GM23338 (cell line): ENCODE data around the gene LIAS. TPM values are rescaled to one million over a fixed set of nuclear protein-coding genes. Genes with fewer than 3 reads are reported as not detected.

ENCODE experiments used
- ATAC-seq: fragments of 200-7000 bp; cut with Tn5 transposase; 3 replicates; pipeline ENCODE4 v1.9.1; 2020
- DNase-seq: peaks from one replicate; pipeline ENCODE4 v3.0.0-alpha.2; 2015; ENCODE audit warnings: low spot score
- H2AFZ ChIP-seq: fragments of 200-600 bp; sonication (generic); 2 replicates; pipeline ENCODE4 v1.8.0; 2016; ENCODE audit warnings: antibody characterized with exemption, mild to moderate bottlenecking, moderate library complexity
- H3F3A ChIP-seq: fragments of 200-600 bp; sonication (generic); replicated peaks from 2 replicates; pipeline ENCODE4 v1.8.0; 2017; ENCODE audit warnings: antibody characterized with exemption, mixed run types, low read depth
- H3K27ac ChIP-seq: fragments of 200-600 bp; sonication (generic); 2 replicates; pipeline ENCODE4 v1.6.1; 2016; ENCODE audit warnings: low read depth
- H3K27me3 ChIP-seq: fragments of 200-600 bp; sonication (generic); 2 replicates; pipeline ENCODE4 v1.8.0; 2016; ENCODE audit warnings: mild to moderate bottlenecking, mixed run types, moderate library complexity; ENCODE audit not compliant: insufficient read depth
- H3K36me3 ChIP-seq: fragments of 200-600 bp; sonication (generic); 2 replicates; pipeline ENCODE4 v1.8.0; 2016; ENCODE audit warnings: mild to moderate bottlenecking; ENCODE audit not compliant: insufficient read depth
- H3K4me1 ChIP-seq: fragments of 200-600 bp; sonication (generic); 2 replicates; pipeline ENCODE4 v1.8.0; 2016; ENCODE audit warnings: mild to moderate bottlenecking, moderate library complexity; ENCODE audit not compliant: insufficient read depth
- H3K4me2 ChIP-seq: fragments of 200-600 bp; sonication (generic); 2 replicates; pipeline ENCODE4 v1.7.1; 2017; ENCODE audit warnings: mixed run types
- H3K4me3 ChIP-seq: fragments of 200-600 bp; sonication (generic); 2 replicates; pipeline ENCODE4 v1.6.1; 2016; ENCODE audit warnings: mixed run types
- H3K79me2 ChIP-seq: fragments of 200-600 bp; sonication (generic); replicated peaks from 2 replicates; pipeline ENCODE4 v1.8.0; 2017; ENCODE audit warnings: mild to moderate bottlenecking; ENCODE audit not compliant: insufficient read depth
- H3K9me2 ChIP-seq: fragments of 200-600 bp; sonication (generic); 2 replicates; pipeline ENCODE4 v1.8.0; 2017; ENCODE audit not compliant: insufficient read depth
- H4K20me1 ChIP-seq: fragments of 200-600 bp; sonication (generic); replicated peaks from 2 replicates; pipeline ENCODE4 v1.8.0; 2017; ENCODE audit warnings: mild to moderate bottlenecking; ENCODE audit not compliant: insufficient read depth
- H3K27ac Mint-ChIP-seq: 2 replicates; pipeline ENCODE4 v1.8.0; 2020; ENCODE audit warnings: inconsistent platforms, mild to moderate bottlenecking, moderate library complexity, mixed read lengths
- H3K27me3 Mint-ChIP-seq: 3 replicates; pipeline ENCODE4 v1.8.0; 2022; ENCODE audit warnings: low read depth, mild to moderate bottlenecking, moderate library complexity, mixed read lengths, inconsistent platforms; ENCODE audit not compliant: insufficient read depth, poor library complexity
- H3K36me3 Mint-ChIP-seq: 3 replicates; pipeline ENCODE4 v1.8.0; 2021; ENCODE audit warnings: low read depth, mild to moderate bottlenecking, inconsistent platforms, moderate library complexity, mixed read lengths
- H3K4me1 Mint-ChIP-seq: 3 replicates; pipeline ENCODE4 v1.8.0; 2020; ENCODE audit warnings: mild to moderate bottlenecking, inconsistent platforms, mixed read lengths
- H3K4me3 Mint-ChIP-seq: 3 replicates; pipeline ENCODE4 v1.8.0; 2021; ENCODE audit warnings: moderate library complexity, mild to moderate bottlenecking, inconsistent platforms, mixed read lengths
- H3K9me3 Mint-ChIP-seq: 3 replicates; pipeline ENCODE4 v1.8.0; 2020; ENCODE audit warnings: moderate library complexity, mild to moderate bottlenecking, inconsistent platforms, mixed read lengths
- CREB1 ChIP-seq: fragments of 250-450 bp; sonication (Bioruptor Pico); IDR thresholded peaks from 2 replicates; pipeline ENCODE4 v1.5.0; 2020; ENCODE audit warnings: low read depth, mild to moderate bottlenecking, moderate library complexity
- ETS1 ChIP-seq: IDR thresholded peaks from 2 replicates; pipeline ENCODE4 v1.6.1; 2016; ENCODE audit warnings: antibody characterized with exemption
- EZH2 ChIP-seq: fragments of 200-600 bp; sonication (generic); IDR thresholded peaks from one replicate; pipeline ENCODE4 v1.8.0; 2017; ENCODE audit warnings: antibody characterized with exemption, mild to moderate bottlenecking, low read depth; ENCODE audit not compliant: unreplicated experiment
- EZH2phosphoT487 ChIP-seq: fragments of 200-600 bp; sonication (generic); IDR thresholded peaks from one replicate; pipeline ENCODE4 v1.8.1; 2018; ENCODE audit warnings: antibody characterized with exemption; ENCODE audit not compliant: unreplicated experiment
- JUNB ChIP-seq: IDR thresholded peaks from one replicate; pipeline ENCODE4 v1.6.1; 2016; ENCODE audit warnings: antibody characterized with exemption; ENCODE audit not compliant: unreplicated experiment
- NANOG ChIP-seq: IDR thresholded peaks from 2 replicates; pipeline ENCODE4 v1.6.1; 2016; ENCODE audit warnings: antibody characterized with exemption, borderline replicate concordance
- POLR2AphosphoS5 ChIP-seq: IDR thresholded peaks from 2 replicates; pipeline ENCODE4 v1.6.1; 2016; ENCODE audit warnings: antibody characterized with exemption, low read depth
- REST ChIP-seq: IDR thresholded peaks from one replicate; pipeline ENCODE4 v1.6.1; 2018; ENCODE audit warnings: antibody characterized with exemption; ENCODE audit not compliant: unreplicated experiment
- STAT1 ChIP-seq: IDR thresholded peaks from one replicate; pipeline ENCODE4 v1.6.1; 2016; ENCODE audit warnings: antibody characterized with exemption; ENCODE audit not compliant: unreplicated experiment
- ZNF114 ChIP-seq: fragments of 250-450 bp; sonication (Bioruptor Pico); IDR thresholded peaks from 2 replicates; pipeline ENCODE4 v1.5.0; 2020; ENCODE audit warnings: mild to moderate bottlenecking, moderate library complexity
- ZNF331 ChIP-seq: fragments of 250-450 bp; sonication (Bioruptor Pico); IDR thresholded peaks from 2 replicates; pipeline ENCODE4 v1.5.0; 2020; ENCODE audit warnings: low read depth, mild to moderate bottlenecking, moderate library complexity
- polyA plus RNA-seq: library from polyadenylated mRNA; unstranded; fragments of >200 nt; fragmentation: Nextera tagmentation; extraction: Ambion mirVana; gene quantifications from 2 replicates; pipeline ENCODE4 v1.2.1, GENCODE V29; 2016
- total RNA-seq: library from RNA; depleted of rRNA; stranded (reverse); fragments of >200 nt; shearing (Covaris generic); gene quantifications from 2 replicates; pipeline ENCODE4 v1.2.3, GENCODE V29; 2014
- TF ChIP-seq, protein P1 (sequence below), 2 experiments: fragments of 200-600 bp in 1 of 2; sonication (generic) in 1 of 2; conservative IDR thresholded peaks; 2 replicates each; pipeline versions ENCODE4 v1.5.1 to v1.6.1; 2016 to 2017; ENCODE audit warnings: antibody characterized with exemption in 2 of 2, low read depth in 2 of 2, mild to moderate bottlenecking in 2 of 2, moderate library complexity in 1 of 2

LIAS gene
- total and polyA plus RNA-seq, 2 experiments from 2014 or later: 17.5 to 18.7 TPM

GRCh38 chr4:39470402-39470801 is 11.5 kb downstream of the LIAS start:
- no peaks in the 10 kb centered on the region for H3K9me2 ChIP-seq
- peaks cover 34% of the 10 kb centered on the region for H3K36me3 ChIP-seq
- ATAC-seq (no peak), DNase-seq (no peak)
- no peak overlapping the region for H3K27ac ChIP-seq
- H3K27me3 ChIP-seq: no peaks in the 10 kb centered on the region
- no peaks in the 10 kb centered on the region for H3K9me3 Mint-ChIP-seq
- no peaks in the 10 kb centered on the region for H3K4me1 Mint-ChIP-seq
- TF ChIP-seq POLR2AphosphoS5 (no peak), ETS1 (no peak), EZH2 (no peak), JUNB (no peak), NANOG (no peak), ZNF331 (CRISPR knock-in tag) (no peak), ZNF114 (no peak), REST (no peak), STAT1 (no peak)
- H3K79me2 ChIP-seq: no peaks in the 10 kb centered on the region
- H2AFZ ChIP-seq: no peak overlapping the region
- peaks cover 2% of the 10 kb centered on the region for H3K27me3 Mint-ChIP-seq
- H3K27ac Mint-ChIP-seq: no peak overlapping the region
- no peaks in the 10 kb centered on the region for H4K20me1 ChIP-seq
- peaks cover 58% of the 10 kb centered on the region for H3K36me3 Mint-ChIP-seq
- no peak overlapping the region for H3K4me3 ChIP-seq
- no peak overlapping the region for H3K4me2 ChIP-seq
- no peak overlapping the region for H3K4me3 Mint-ChIP-seq
- no peaks in the 10 kb centered on the region for H3K4me1 ChIP-seq
- H3F3A ChIP-seq: no peaks in the 10 kb centered on the region

GRCh38 chr4:39472396-39472795 is 13.5 kb downstream of the LIAS start:
- no peaks in the 10 kb centered on the region for H3K27me3 ChIP-seq
- no peak overlapping the region for H2AFZ ChIP-seq
- Mint-ChIP-seq H3K9me3 (no peaks in the 10 kb centered on the region), H3K4me1 (no peaks in the 10 kb centered on the region), H3K27ac (no peak overlapping the region), H3K36me3 (peaks cover 60% of the 10 kb centered on the region), H3K27me3 (peaks cover 2% of the 10 kb centered on the region), H3K4me3 (no peak overlapping the region)
- H3K79me2 ChIP-seq: no peaks in the 10 kb centered on the region
- H3K9me2 ChIP-seq: no peaks in the 10 kb centered on the region
- no peaks in the 10 kb centered on the region for H3K4me1 ChIP-seq
- H3K4me3 ChIP-seq: no peak overlapping the region
- no peaks in the 10 kb centered on the region for H4K20me1 ChIP-seq
- no peak overlapping the region for H3K27ac ChIP-seq
- H3K36me3 ChIP-seq: peaks cover 30% of the 10 kb centered on the region; the same call in 1 of the 2 replicates
- DNase-seq (no peak), ATAC-seq (no peak)
- H3F3A ChIP-seq: no peaks in the 10 kb centered on the region
- TF ChIP-seq, protein P1, sequence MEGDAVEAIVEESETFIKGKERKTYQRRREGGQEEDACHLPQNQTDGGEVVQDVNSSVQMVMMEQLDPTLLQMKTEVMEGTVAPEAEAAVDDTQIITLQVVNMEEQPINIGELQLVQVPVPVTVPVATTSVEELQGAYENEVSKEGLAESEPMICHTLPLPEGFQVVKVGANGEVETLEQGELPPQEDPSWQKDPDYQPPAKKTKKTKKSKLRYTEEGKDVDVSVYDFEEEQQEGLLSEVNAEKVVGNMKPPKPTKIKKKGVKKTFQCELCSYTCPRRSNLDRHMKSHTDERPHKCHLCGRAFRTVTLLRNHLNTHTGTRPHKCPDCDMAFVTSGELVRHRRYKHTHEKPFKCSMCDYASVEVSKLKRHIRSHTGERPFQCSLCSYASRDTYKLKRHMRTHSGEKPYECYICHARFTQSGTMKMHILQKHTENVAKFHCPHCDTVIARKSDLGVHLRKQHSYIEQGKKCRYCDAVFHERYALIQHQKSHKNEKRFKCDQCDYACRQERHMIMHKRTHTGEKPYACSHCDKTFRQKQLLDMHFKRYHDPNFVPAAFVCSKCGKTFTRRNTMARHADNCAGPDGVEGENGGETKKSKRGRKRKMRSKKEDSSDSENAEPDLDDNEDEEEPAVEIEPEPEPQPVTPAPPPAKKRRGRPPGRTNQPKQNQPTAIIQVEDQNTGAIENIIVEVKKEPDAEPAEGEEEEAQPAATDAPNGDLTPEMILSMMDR (conservative IDR thresholded peaks at IDR 0.05; ENCODE audit: low read depth in 2 of 2): no peak
- no peak for TF ChIP-seq EZH2
- no peak for TF ChIP-seq ZNF331 (CRISPR knock-in tag)
- no peak for TF ChIP-seq STAT1
- no peak for TF ChIP-seq EZH2phosphoT487
- TF ChIP-seq NANOG: no peak
- no peak for TF ChIP-seq CREB1 (CRISPR knock-in tag)
- H3K4me2 ChIP-seq: no peak overlapping the region
